HG03565 (cell line): ENCODE results near the gene DENND2A.
"Not testable (repeated sequence)": the region's sequence is repeated elsewhere in the genome, so short reads cannot be mapped to it uniquely, and the experiment has no call there.

ENCODE experiments used
- ATAC-seq: cut with Tn5 transposase; IDR thresholded peaks from one replicate; pipeline ENCODE4 v1.9.1; 2021; ENCODE audit warnings: mild to moderate bottlenecking, moderate library complexity; ENCODE audit not compliant: unreplicated experiment

DENND2A gene

GRCh38 chr7:140650367-140650766 lies 9.8 kb upstream of the DENND2A start:
- no peak for ATAC-seq

- no peak for ATAC-seq
Observed at GRCh38 chr7:140649556-140650205, 9.1 kb upstream of the DENND2A start.

GRCh38 chr7:140646931-140647647 lies 6.5 kb upstream of the DENND2A start:
- peak; percentile 51 for ATAC-seq

- no peak for ATAC-seq
Observed at GRCh38 chr7:140645166-140645900, 4.7 kb upstream of the DENND2A start.

GRCh38 chr7:140644761-140645160 lies 4.1 kb upstream of the DENND2A start:
- ATAC-seq, result not testable (repeated sequence)

GRCh38 chr7:140643416-140643815 lies 2.8 kb upstream of the DENND2A start:
- no peak for ATAC-seq

- no peak for ATAC-seq
Observed at GRCh38 chr7:140641524-140642195, 1.0 kb upstream of the DENND2A start.

- ATAC-seq, result no peak
Observed at GRCh38 chr7:140640060-140640637, 464 bp downstream of the DENND2A start.

- ATAC-seq, result no peak
Observed at GRCh38 chr7:140639366-140640053, 1.1 kb downstream of the DENND2A start.

- no peak for ATAC-seq
Observed at GRCh38 chr7:140638173-140638791, 2.3 kb downstream of the DENND2A start.

- no peak for ATAC-seq
Observed at GRCh38 chr7:140637400-140637799, 3.2 kb downstream of the DENND2A start.

- ATAC-seq, result no peak
Observed at GRCh38 chr7:140635816-140636215, 4.8 kb downstream of the DENND2A start.

GRCh38 chr7:140635345-140635744 lies 5.3 kb downstream of the DENND2A start:
- no peak for ATAC-seq

- no peak for ATAC-seq
Observed at GRCh38 chr7:140631602-140632001, 9.0 kb downstream of the DENND2A start.

- no peak for ATAC-seq
Observed at GRCh38 chr7:140631021-140631420, 9.6 kb downstream of the DENND2A start.

- ATAC-seq, result no peak
Observed at GRCh38 chr7:140625908-140626868, 14.4 kb downstream of the DENND2A start.

- not testable (repeated sequence) for ATAC-seq
Observed at GRCh38 chr7:140625192-140625558, 15.4 kb downstream of the DENND2A start.

- no peak for ATAC-seq
Observed at GRCh38 chr7:140624392-140625191, 16.0 kb downstream of the DENND2A start.
